ENCODE data around the gene GSAP.

DNA sequence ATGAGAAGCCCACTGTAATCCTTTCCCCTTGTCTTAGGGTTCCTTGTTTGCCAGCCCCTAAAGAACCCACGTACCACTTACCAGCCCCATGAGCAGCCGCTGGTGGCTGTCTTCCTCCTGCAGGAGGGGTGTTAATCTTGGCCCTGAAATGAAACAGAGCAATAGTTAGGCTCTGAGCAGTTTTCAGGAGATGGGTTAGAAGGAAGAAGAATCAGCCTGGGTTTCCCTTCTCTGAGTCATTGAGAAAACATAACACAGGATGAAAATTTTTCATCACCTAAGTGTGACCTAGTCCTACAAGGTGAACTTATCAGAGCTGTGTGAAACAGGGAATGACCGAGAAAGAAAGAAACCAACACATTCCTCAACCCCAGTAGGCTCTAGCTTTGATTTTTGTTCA is 90.0 kb downstream of the GSAP start:
- no peak for TF ChIP-seq RFX5 (IDR thresholded peaks at IDR 0.05; ENCODE audit: low read length)
- TF ChIP-seq, protein P1, sequence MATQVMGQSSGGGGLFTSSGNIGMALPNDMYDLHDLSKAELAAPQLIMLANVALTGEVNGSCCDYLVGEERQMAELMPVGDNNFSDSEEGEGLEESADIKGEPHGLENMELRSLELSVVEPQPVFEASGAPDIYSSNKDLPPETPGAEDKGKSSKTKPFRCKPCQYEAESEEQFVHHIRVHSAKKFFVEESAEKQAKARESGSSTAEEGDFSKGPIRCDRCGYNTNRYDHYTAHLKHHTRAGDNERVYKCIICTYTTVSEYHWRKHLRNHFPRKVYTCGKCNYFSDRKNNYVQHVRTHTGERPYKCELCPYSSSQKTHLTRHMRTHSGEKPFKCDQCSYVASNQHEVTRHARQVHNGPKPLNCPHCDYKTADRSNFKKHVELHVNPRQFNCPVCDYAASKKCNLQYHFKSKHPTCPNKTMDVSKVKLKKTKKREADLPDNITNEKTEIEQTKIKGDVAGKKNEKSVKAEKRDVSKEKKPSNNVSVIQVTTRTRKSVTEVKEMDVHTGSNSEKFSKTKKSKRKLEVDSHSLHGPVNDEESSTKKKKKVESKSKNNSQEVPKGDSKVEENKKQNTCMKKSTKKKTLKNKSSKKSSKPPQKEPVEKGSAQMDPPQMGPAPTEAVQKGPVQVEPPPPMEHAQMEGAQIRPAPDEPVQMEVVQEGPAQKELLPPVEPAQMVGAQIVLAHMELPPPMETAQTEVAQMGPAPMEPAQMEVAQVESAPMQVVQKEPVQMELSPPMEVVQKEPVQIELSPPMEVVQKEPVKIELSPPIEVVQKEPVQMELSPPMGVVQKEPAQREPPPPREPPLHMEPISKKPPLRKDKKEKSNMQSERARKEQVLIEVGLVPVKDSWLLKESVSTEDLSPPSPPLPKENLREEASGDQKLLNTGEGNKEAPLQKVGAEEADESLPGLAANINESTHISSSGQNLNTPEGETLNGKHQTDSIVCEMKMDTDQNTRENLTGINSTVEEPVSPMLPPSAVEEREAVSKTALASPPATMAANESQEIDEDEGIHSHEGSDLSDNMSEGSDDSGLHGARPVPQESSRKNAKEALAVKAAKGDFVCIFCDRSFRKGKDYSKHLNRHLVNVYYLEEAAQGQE (IDR thresholded peaks at IDR 0.05; ENCODE audit: low read depth, low read length), result no peak
